ENCODE results near the gene DCC.

DNA sequence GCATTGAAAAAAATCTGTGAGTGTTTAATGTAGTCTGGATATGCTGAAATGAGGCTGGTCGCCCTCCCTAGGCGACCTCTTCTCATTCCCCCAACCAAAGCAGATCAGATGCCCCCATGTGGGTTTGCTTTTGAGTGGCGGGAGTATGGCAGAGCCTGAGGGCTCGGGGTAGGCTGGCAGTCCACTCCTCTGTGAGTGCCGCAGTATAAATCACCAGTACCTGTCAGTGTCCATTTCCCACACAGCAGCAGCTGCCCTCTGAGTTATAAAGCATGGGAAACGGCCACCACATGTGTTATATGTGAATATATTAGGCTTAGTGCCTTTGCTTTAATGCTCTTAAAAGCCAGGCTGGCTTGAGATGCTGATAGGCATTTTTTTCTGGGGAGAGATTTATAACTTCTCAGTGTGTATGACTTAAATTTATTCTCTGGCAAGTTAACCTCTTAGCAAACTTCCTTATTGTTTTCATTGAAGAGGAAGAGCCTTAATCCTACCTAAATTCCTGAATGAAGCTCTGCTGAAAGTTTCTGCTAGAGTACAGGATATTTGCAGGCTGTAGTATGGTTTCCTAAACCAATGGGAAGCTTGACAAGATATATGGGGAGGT, 3.8 kb downstream of the DCC start:
- TF ChIP-seq, protein P1, sequence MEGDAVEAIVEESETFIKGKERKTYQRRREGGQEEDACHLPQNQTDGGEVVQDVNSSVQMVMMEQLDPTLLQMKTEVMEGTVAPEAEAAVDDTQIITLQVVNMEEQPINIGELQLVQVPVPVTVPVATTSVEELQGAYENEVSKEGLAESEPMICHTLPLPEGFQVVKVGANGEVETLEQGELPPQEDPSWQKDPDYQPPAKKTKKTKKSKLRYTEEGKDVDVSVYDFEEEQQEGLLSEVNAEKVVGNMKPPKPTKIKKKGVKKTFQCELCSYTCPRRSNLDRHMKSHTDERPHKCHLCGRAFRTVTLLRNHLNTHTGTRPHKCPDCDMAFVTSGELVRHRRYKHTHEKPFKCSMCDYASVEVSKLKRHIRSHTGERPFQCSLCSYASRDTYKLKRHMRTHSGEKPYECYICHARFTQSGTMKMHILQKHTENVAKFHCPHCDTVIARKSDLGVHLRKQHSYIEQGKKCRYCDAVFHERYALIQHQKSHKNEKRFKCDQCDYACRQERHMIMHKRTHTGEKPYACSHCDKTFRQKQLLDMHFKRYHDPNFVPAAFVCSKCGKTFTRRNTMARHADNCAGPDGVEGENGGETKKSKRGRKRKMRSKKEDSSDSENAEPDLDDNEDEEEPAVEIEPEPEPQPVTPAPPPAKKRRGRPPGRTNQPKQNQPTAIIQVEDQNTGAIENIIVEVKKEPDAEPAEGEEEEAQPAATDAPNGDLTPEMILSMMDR (IDR thresholded peaks at IDR 0.05) = no peak
- TF ChIP-seq POLR2A (IDR thresholded peaks at IDR 0.05) (no peak), EP300 (IDR thresholded peaks at IDR 0.05) (no peak)
